ENCODE data around the gene ANK2. TPM values are rescaled to one million over a fixed set of nuclear protein-coding genes. Genes with fewer than 3 reads are reported as not detected.

Gene ANK2
- total RNA-seq, 1 experiment from 2014 or later: 5.6 TPM

GRCh38 chr4:113028074-113028473 is 21.4 kb upstream of the ANK2 start:
- H3K9me2 ChIP-seq (ENCODE audit: insufficient read depth): no peaks in the 10 kb centered on the region
- H3K4me2 ChIP-seq (ENCODE audit: low read length): no peak overlapping the region
- no TSS peak for BruUV-seq (replicated peaks)
- POLR2A ChIA-PET: no interaction called here
- CTCF ChIA-PET: no interaction called here
- H3K9me3 ChIP-seq (ENCODE audit: control insufficient read depth in 1 of 2, insufficient read depth in 1 of 2, low read depth in 1 of 2, low read length in 2 of 2): no peaks in the 10 kb centered on the region
- H2AFZ ChIP-seq (ENCODE audit: low read depth, low read length, poor library complexity, severe bottlenecking): no peak overlapping the region
- ATAC-seq (no peak), DNase-seq (ENCODE audit: low read depth, low spot score) (no peak)
- H3K27me3 ChIP-seq (ENCODE audit: insufficient read depth, low read length): no peaks in the 10 kb centered on the region
- no peak overlapping the region for H3K9ac ChIP-seq (ENCODE audit: low read length)
- intact Hi-C loops (cut with micrococcal nuclease): no loop called here
- no peak overlapping the region for H3K27ac ChIP-seq (ENCODE audit: low read depth, low read length)
- RAD21 ChIA-PET (ENCODE audit: low non-redundant PET in 1 of 2, low total read pairs in 2 of 2, uncharacterized antibody in 2 of 2, unreplicated experiment in 2 of 2): no interaction called here
- H3K4me1 ChIP-seq (ENCODE audit: control insufficient read depth in 1 of 2, insufficient read depth in 2 of 2, low read length in 2 of 2): no peaks in the 10 kb centered on the region
- no peaks in the 10 kb centered on the region for H3K79me2 ChIP-seq (ENCODE audit: insufficient read depth, low read length)
- H3K4me3 ChIP-seq (replicated peaks in 1 of 2; ENCODE audit: low read depth in 1 of 2, low read length in 2 of 2): no peak overlapping the region
- H4K20me1 ChIP-seq (ENCODE audit: insufficient read depth): no peaks in the 10 kb centered on the region
- TF ChIP-seq EZH2 (IDR thresholded peaks at IDR 0.05) (no peak), ELF1 (IDR thresholded peaks at IDR 0.05; ENCODE audit: borderline replicate concordance, low read depth) (no peak), RAD21 (IDR thresholded peaks at IDR 0.05; ENCODE audit: low read depth) (no peak), ZFX (IDR thresholded peaks at IDR 0.05) (no peak), CBX3 (IDR thresholded peaks at IDR 0.05; ENCODE audit: low read depth) (no peak), ZNF274 (IDR thresholded peaks at IDR 0.05; ENCODE audit: low read depth, low read length) (no peak), JUND (IDR thresholded peaks at IDR 0.05) (no peak), EZH2phosphoT487 (IDR thresholded peaks at IDR 0.05; ENCODE audit: borderline replicate concordance) (no peak), SP1 (IDR thresholded peaks at IDR 0.05; ENCODE audit: low read depth) (no peak), SIN3A (IDR thresholded peaks at IDR 0.05; ENCODE audit: low read depth) (no peak), CEBPB (IDR thresholded peaks at IDR 0.05; ENCODE audit: low read depth) (no peak), POLR2AphosphoS5 (IDR thresholded peaks at IDR 0.05; ENCODE audit: low read depth, low read length) (no peak), POLR2A (IDR thresholded peaks at IDR 0.05; ENCODE audit: borderline replicate concordance, extremely low read depth, insufficient read depth, insufficient read length) (no peak), CTCF (IDR thresholded peaks at IDR 0.05 in 2 of 3, conservative IDR thresholded peaks at IDR 0.05 in 1 of 3; ENCODE audit: borderline replicate concordance in 1 of 3, insufficient read depth in 1 of 3, low read depth in 2 of 3, low read length in 2 of 3) (no peak), ZBTB33 (IDR thresholded peaks at IDR 0.05; ENCODE audit: extremely low read depth, insufficient replicate concordance, low read length) (no peak), TCF7L2 (IDR thresholded peaks at IDR 0.05; ENCODE audit: borderline replicate concordance, extremely low read depth, insufficient read depth, insufficient read length) (no peak)
- no peaks in the 10 kb centered on the region for H3K36me3 ChIP-seq (ENCODE audit: control insufficient read depth in 1 of 2, insufficient read depth in 2 of 2, low read length in 2 of 2)
